PC-9 (cell line): ENCODE data around the gene ANKDD1A.

Source experiments
- EZH2 ChIP-seq: fragments of 200-600 bp; sonication (generic); IDR thresholded peaks from 2 replicates; pipeline ENCODE4 v1.8.0; 2017; ENCODE audit warnings: antibody characterized with exemption, low read depth
- TF ChIP-seq, protein P1 (sequence below): fragments of 200-600 bp; sonication (generic); conservative IDR thresholded peaks from 2 replicates; pipeline ENCODE4 v1.6.1; 2017; ENCODE audit warnings: mixed run types, antibody characterized with exemption, mild to moderate bottlenecking, moderate library complexity

- TF ChIP-seq, protein P1, sequence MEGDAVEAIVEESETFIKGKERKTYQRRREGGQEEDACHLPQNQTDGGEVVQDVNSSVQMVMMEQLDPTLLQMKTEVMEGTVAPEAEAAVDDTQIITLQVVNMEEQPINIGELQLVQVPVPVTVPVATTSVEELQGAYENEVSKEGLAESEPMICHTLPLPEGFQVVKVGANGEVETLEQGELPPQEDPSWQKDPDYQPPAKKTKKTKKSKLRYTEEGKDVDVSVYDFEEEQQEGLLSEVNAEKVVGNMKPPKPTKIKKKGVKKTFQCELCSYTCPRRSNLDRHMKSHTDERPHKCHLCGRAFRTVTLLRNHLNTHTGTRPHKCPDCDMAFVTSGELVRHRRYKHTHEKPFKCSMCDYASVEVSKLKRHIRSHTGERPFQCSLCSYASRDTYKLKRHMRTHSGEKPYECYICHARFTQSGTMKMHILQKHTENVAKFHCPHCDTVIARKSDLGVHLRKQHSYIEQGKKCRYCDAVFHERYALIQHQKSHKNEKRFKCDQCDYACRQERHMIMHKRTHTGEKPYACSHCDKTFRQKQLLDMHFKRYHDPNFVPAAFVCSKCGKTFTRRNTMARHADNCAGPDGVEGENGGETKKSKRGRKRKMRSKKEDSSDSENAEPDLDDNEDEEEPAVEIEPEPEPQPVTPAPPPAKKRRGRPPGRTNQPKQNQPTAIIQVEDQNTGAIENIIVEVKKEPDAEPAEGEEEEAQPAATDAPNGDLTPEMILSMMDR, result no peak
- no peak for TF ChIP-seq EZH2
Measured at GRCh38 chr15:64954395-64954794, 42.7 kb downstream of the ANKDD1A start.
